HCT116 (cell line): Measurements from ENCODE around the gene CD44. TPM values are rescaled to one million over a fixed set of nuclear protein-coding genes. Genes with fewer than 3 reads are reported as not detected.

Source experiments
- ATAC-seq: fragments of 200-7000 bp; cut with Tn5 transposase; 2 replicates; pipeline ENCODE4 v1.9.1; 2020; ENCODE audit warnings: mild to moderate bottlenecking, moderate library complexity
- BruUV-seq: library from RNA; stranded (reverse); fragments of 400-500 nt; replicated peaks from 2 replicates; lab custom pipeline; 2021; lab: Mats Ljungman, UMichigan
- CTCF ChIA-PET: fragments of 300-600 bp; sonication (Branson Sonifier 250); formaldehyde crosslinking; loops from one replicate; lab custom pipeline; 2021; ENCODE audit warnings: antibody characterized with exemption; lab: Charles Lee
- POLR2A ChIA-PET: fragments of 300-600, 350-600 bp; sonication (Branson Sonifier 250); formaldehyde crosslinking; loops from one replicate; lab custom pipeline; 2021; ENCODE audit warnings: antibody characterized with exemption; lab: Charles Lee
- RAD21 ChIA-PET, 2 experiments: fragments of 300-600 bp; sonication (Branson Sonifier 250); formaldehyde crosslinking; loops; one replicate each; lab custom pipeline; 2023; ENCODE audit warnings: low total read pairs in 2 of 2; ENCODE audit not compliant: uncharacterized antibody in 2 of 2, unreplicated experiment in 2 of 2, low non-redundant PET in 1 of 2; lab: Charles Lee
- DNase-seq: peaks from one replicate; pipeline ENCODE4 v3.0.0-alpha.2; 2010; ENCODE audit warnings: low read depth, low spot score
- H2AFZ ChIP-seq: fragments of 200-600 bp; shearing (Covaris generic), sonication (generic); 2 replicates; pipeline ENCODE4 v1.6.1; 2017; ENCODE audit warnings: low read depth, mixed run types, mixed read lengths, antibody characterized with exemption, low read length; ENCODE audit not compliant: poor library complexity, severe bottlenecking
- H3K27ac ChIP-seq: 2 replicates; pipeline ENCODE4 v1.5.1; 2012; ENCODE audit warnings: low read depth, low read length
- H3K27me3 ChIP-seq: fragments of 200-600 bp; sonication (generic); 2 replicates; pipeline ENCODE4 v1.6.1; 2016; ENCODE audit warnings: mixed run types, low read length, mixed read lengths; ENCODE audit not compliant: insufficient read depth
- H3K36me3 ChIP-seq, 2 experiments: fragments of 200-500 bp in 1 of 2; fragments of 200-600 bp in 1 of 2; sonication (Bioruptor generic) in 1 of 2; sonication (generic) in 1 of 2; 2 replicates each; pipeline versions ENCODE4 v1.5.1 to v1.6.1; 2014 to 2016; ENCODE audit warnings: low read length in 2 of 2, inconsistent platforms in 1 of 2, mixed read lengths in 1 of 2, mixed run types in 1 of 2; ENCODE audit not compliant: insufficient read depth in 2 of 2, control insufficient read depth in 1 of 2
- H3K4me1 ChIP-seq, 2 experiments: fragments of 200-600 bp in 1 of 2; sonication (generic) in 1 of 2; 2 replicates each; pipeline versions ENCODE4 v1.5.1 to v1.6.1; 2012 to 2017; ENCODE audit warnings: low read length in 2 of 2, inconsistent platforms in 1 of 2, mild to moderate bottlenecking in 1 of 2, mixed read lengths in 1 of 2, mixed run types in 1 of 2, moderate library complexity in 1 of 2; ENCODE audit not compliant: insufficient read depth in 2 of 2, control insufficient read depth in 1 of 2
- H3K4me2 ChIP-seq: fragments of 200-600 bp; sonication (generic); 2 replicates; pipeline ENCODE4 v1.6.1; 2017; ENCODE audit warnings: mixed run types, low read length, mixed read lengths
- H3K4me3 ChIP-seq, 2 experiments: fragments of 200-600 bp in 1 of 2; sonication (generic) in 1 of 2; replicated peaks in 1 of 2; 2 replicates each; pipeline ENCODE4 v1.5.1; 2011 to 2016; ENCODE audit warnings: low read length in 2 of 2, control low read depth in 1 of 2, low read depth in 1 of 2, mild to moderate bottlenecking in 1 of 2, mixed read lengths in 1 of 2, mixed run types in 1 of 2
- H3K79me2 ChIP-seq: fragments of 200-600 bp; sonication (generic); 2 replicates; pipeline ENCODE4 v1.6.1; 2017; ENCODE audit warnings: mild to moderate bottlenecking, mixed run types, low read length, moderate library complexity, mixed read lengths; ENCODE audit not compliant: insufficient read depth
- H3K9ac ChIP-seq: fragments of 200-600 bp; sonication (generic); 2 replicates; pipeline ENCODE4 v1.6.1; 2016; ENCODE audit warnings: low read length, mixed read lengths
- H3K9me2 ChIP-seq: fragments of 200-600 bp; sonication (generic), shearing (Covaris generic); 2 replicates; pipeline ENCODE4 v1.6.1; 2017; ENCODE audit warnings: mixed run types, mild to moderate bottlenecking, moderate library complexity; ENCODE audit not compliant: insufficient read depth
- H3K9me3 ChIP-seq, 2 experiments: fragments of 200-500 bp in 1 of 2; fragments of 200-600 bp in 1 of 2; sonication (Bioruptor generic) in 1 of 2; sonication (generic) in 1 of 2; 2 replicates each; pipeline ENCODE4 v1.6.1; 2014 to 2017; ENCODE audit warnings: low read length in 2 of 2, mixed read lengths in 2 of 2, inconsistent platforms in 1 of 2, low read depth in 1 of 2, mild to moderate bottlenecking in 1 of 2, mixed run types in 1 of 2, moderate library complexity in 1 of 2; ENCODE audit not compliant: control insufficient read depth in 1 of 2, insufficient read depth in 1 of 2
- H4K20me1 ChIP-seq: fragments of 200-600 bp; sonication (generic), shearing (Covaris generic); 2 replicates; pipeline ENCODE4 v1.6.1; 2017; ENCODE audit warnings: mixed run types, mild to moderate bottlenecking, moderate library complexity; ENCODE audit not compliant: insufficient read depth
- CEBPB ChIP-seq: IDR thresholded peaks from 2 replicates; pipeline ENCODE4 v1.6.1; 2012; ENCODE audit warnings: low read depth
- ELF1 ChIP-seq: IDR thresholded peaks from 2 replicates; pipeline ENCODE4 v1.6.1; 2012; ENCODE audit warnings: low read depth, borderline replicate concordance
- EZH2 ChIP-seq: fragments of 200-600 bp; sonication (generic); IDR thresholded peaks from 2 replicates; pipeline ENCODE4 v1.6.1; 2017; ENCODE audit warnings: antibody characterized with exemption, mixed run types
- FOSL1 ChIP-seq: IDR thresholded peaks from 2 replicates; pipeline ENCODE4 v1.6.1; 2012; ENCODE audit warnings: low read depth
- POLR2A ChIP-seq: IDR thresholded peaks from 2 replicates; pipeline ENCODE4 v1.7.0; 2011; ENCODE audit warnings: borderline replicate concordance; ENCODE audit not compliant: insufficient read depth, insufficient read length; ENCODE audit errors: extremely low read depth
- RAD21 ChIP-seq: IDR thresholded peaks from 2 replicates; pipeline ENCODE4 v1.6.1; 2012; ENCODE audit warnings: low read depth, mild to moderate bottlenecking
- intact Hi-C: fragments of 100-400 bp; cut with micrococcal nuclease; formaldehyde crosslinking; loops from 2 replicates; pipeline ENCODE4 v1.10.0; 2022
- total RNA-seq: library from RNA; stranded (reverse); gene quantifications from one replicate; pipeline ENCODE4 v1.2.1, GENCODE V29; 2021; ENCODE audit not compliant: unreplicated experiment
- TF ChIP-seq, protein P1 (sequence below): IDR thresholded peaks from 2 replicates; pipeline ENCODE4 v1.6.1; 2012
- TF ChIP-seq, protein P2 (sequence below): IDR thresholded peaks from 2 replicates; pipeline ENCODE4 v1.6.1; 2012; ENCODE audit warnings: low read depth
- TF ChIP-seq, protein P3 (sequence below), 3 experiments: fragments of 200-600 bp in 1 of 3; sonication (generic) in 1 of 3; IDR thresholded peaks in 2 of 3; conservative IDR thresholded peaks in 1 of 3; 2 replicates each; pipeline ENCODE4 v1.5.1; 2012 to 2017; ENCODE audit warnings: low read depth in 2 of 3, low read length in 2 of 3, antibody characterized with exemption in 1 of 3, borderline replicate concordance in 1 of 3, control low read depth in 1 of 3, mild to moderate bottlenecking in 1 of 3, mixed read lengths in 1 of 3, mixed run types in 1 of 3, moderate library complexity in 1 of 3; ENCODE audit not compliant: insufficient read depth in 1 of 3

Gene CD44
- total RNA-seq, 1 experiment from 2014 or later, result 742 TPM

DNA sequence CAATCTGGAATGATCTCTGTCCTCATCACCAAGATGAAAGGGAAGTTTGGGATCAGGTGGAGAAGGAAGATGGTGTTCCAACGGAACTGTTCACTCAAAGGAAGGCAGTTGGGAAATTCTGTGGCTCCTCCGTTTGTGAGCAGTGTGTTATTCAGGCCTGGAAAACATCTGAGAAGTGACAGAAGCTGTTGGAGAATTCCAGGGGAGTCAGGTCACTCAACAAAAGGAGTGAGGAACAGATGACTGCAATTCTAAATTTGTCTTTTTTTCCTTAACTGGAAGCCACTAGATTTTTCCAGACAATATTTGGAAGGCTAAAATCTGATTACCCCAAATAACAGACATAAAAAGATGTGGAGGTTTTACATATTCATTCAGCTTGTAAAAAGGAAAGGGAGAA lies 107.8 kb downstream of the CD44 start:
- DNase-seq (no peak), ATAC-seq (no peak)
- peaks cover 5 to 8% of the 10 kb centered on the region in 2 experiments; a peak in 2 of 4 replicates for H3K9me3 ChIP-seq
- no peaks in the 10 kb centered on the region for H3K36me3 ChIP-seq
- TF ChIP-seq, protein P1, sequence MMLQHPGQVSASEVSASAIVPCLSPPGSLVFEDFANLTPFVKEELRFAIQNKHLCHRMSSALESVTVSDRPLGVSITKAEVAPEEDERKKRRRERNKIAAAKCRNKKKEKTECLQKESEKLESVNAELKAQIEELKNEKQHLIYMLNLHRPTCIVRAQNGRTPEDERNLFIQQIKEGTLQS, result no peak
- TF ChIP-seq EZH2, result no peak
- TF ChIP-seq, protein P2, sequence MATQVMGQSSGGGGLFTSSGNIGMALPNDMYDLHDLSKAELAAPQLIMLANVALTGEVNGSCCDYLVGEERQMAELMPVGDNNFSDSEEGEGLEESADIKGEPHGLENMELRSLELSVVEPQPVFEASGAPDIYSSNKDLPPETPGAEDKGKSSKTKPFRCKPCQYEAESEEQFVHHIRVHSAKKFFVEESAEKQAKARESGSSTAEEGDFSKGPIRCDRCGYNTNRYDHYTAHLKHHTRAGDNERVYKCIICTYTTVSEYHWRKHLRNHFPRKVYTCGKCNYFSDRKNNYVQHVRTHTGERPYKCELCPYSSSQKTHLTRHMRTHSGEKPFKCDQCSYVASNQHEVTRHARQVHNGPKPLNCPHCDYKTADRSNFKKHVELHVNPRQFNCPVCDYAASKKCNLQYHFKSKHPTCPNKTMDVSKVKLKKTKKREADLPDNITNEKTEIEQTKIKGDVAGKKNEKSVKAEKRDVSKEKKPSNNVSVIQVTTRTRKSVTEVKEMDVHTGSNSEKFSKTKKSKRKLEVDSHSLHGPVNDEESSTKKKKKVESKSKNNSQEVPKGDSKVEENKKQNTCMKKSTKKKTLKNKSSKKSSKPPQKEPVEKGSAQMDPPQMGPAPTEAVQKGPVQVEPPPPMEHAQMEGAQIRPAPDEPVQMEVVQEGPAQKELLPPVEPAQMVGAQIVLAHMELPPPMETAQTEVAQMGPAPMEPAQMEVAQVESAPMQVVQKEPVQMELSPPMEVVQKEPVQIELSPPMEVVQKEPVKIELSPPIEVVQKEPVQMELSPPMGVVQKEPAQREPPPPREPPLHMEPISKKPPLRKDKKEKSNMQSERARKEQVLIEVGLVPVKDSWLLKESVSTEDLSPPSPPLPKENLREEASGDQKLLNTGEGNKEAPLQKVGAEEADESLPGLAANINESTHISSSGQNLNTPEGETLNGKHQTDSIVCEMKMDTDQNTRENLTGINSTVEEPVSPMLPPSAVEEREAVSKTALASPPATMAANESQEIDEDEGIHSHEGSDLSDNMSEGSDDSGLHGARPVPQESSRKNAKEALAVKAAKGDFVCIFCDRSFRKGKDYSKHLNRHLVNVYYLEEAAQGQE, result no peak
- no peak overlapping the region for H3K4me3 ChIP-seq
- H3K27me3 ChIP-seq, result no peaks in the 10 kb centered on the region
- no peak overlapping the region for H2AFZ ChIP-seq
- ChIA-PET RAD21 (no interaction called here), POLR2A (no interaction called here), CTCF (interaction anchor here (1.7 kb wide), 1 partner anchor 9 kb away, joined by 8 read pairs; no protein-coding TSS in a partner anchor)
- H3K4me2 ChIP-seq, result no peak overlapping the region
- intact Hi-C loops, result no loop called here
- no peaks in the 10 kb centered on the region for H4K20me1 ChIP-seq
- H3K9ac ChIP-seq, result no peak overlapping the region
- H3K27ac ChIP-seq, result no peak overlapping the region
- BruUV-seq, result no TSS peak
- no peaks in the 10 kb centered on the region for H3K4me1 ChIP-seq
- H3K79me2 ChIP-seq, result no peaks in the 10 kb centered on the region
- H3K9me2 ChIP-seq, result no peaks in the 10 kb centered on the region

DNA sequence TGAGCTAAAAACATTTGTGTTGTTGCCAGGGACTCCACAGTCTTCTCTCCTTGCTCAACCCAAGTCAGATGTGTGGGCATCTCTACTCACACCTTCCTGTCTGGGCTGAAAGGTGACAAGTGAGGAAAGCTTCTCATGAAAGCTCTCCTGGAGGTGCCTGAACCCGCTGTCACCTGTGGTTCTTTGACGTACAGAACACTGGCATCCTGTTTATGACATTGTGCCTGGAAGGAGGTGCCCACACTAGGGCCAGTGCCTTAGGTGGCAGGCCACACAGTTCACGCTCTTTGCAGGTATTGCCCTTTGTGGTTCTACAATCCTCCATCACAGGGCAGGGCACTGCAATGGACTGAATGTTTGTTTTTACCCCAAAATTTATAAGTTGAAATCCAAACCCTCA lies 108.5 kb downstream of the CD44 start:
- Histone ChIP-seq H3K9ac (no peak overlapping the region), H3K4me1 (no peaks in the 10 kb centered on the region), H3K4me2 (no peak overlapping the region), H3K27ac (no peak overlapping the region), H3K36me3 (no peaks in the 10 kb centered on the region), H3K9me3 (peaks cover 5 to 8% of the 10 kb centered on the region in 2 experiments; a peak in 2 of 4 replicates), H3K4me3 (no peak overlapping the region), H3K79me2 (no peaks in the 10 kb centered on the region), H2AFZ (no peak overlapping the region), H3K27me3 (no peaks in the 10 kb centered on the region), H4K20me1 (no peaks in the 10 kb centered on the region), H3K9me2 (no peaks in the 10 kb centered on the region)
- POLR2A ChIA-PET, result no interaction called here
- ATAC-seq, result no peak
- BruUV-seq, result no TSS peak
- CTCF ChIA-PET, result interaction anchor here (1.7 kb wide), 1 partner anchor 10 kb away, joined by 8 read pairs; no protein-coding TSS in a partner anchor
- no peak for DNase-seq
- RAD21 ChIA-PET, result no interaction called here
- intact Hi-C loops, result no loop called here
- TF ChIP-seq, protein P3, sequence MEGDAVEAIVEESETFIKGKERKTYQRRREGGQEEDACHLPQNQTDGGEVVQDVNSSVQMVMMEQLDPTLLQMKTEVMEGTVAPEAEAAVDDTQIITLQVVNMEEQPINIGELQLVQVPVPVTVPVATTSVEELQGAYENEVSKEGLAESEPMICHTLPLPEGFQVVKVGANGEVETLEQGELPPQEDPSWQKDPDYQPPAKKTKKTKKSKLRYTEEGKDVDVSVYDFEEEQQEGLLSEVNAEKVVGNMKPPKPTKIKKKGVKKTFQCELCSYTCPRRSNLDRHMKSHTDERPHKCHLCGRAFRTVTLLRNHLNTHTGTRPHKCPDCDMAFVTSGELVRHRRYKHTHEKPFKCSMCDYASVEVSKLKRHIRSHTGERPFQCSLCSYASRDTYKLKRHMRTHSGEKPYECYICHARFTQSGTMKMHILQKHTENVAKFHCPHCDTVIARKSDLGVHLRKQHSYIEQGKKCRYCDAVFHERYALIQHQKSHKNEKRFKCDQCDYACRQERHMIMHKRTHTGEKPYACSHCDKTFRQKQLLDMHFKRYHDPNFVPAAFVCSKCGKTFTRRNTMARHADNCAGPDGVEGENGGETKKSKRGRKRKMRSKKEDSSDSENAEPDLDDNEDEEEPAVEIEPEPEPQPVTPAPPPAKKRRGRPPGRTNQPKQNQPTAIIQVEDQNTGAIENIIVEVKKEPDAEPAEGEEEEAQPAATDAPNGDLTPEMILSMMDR (IDR thresholded peaks at IDR 0.05 in 2 of 3, conservative IDR thresholded peaks at IDR 0.05 in 1 of 3; ENCODE audit: borderline replicate concordance in 1 of 3, insufficient read depth in 1 of 3, low read depth in 2 of 3, low read length in 2 of 3), result no peak
- TF ChIP-seq FOSL1 (no peak), POLR2A (no peak), RAD21 (no peak), CEBPB (no peak), ELF1 (no peak)
- TF ChIP-seq, protein P1, result no peak
- TF ChIP-seq, protein P2, result no peak
